H9 (cell line): Measurements from ENCODE around the gene MLLT3. TPM values are rescaled to one million over a fixed set of nuclear protein-coding genes. Genes with fewer than 3 reads are reported as not detected.

ENCODE experiments used
- DNase-seq: peaks from one replicate; pipeline ENCODE4 v3.0.0-alpha.2; 2017
- H2AFZ ChIP-seq: one replicate; pipeline ENCODE4 v1.6.1; 2013; ENCODE audit warnings: mild to moderate bottlenecking, low read length, control low read depth, moderate library complexity
- H2AK5ac ChIP-seq: 2 replicates; pipeline ENCODE4 v1.6.1; 2013; ENCODE audit warnings: low read length, control low read depth, mixed read lengths; ENCODE audit not compliant: insufficient read length
- H2BK120ac ChIP-seq: one replicate; pipeline ENCODE4 v1.6.1; 2013; ENCODE audit warnings: low read depth, mild to moderate bottlenecking, low read length, control low read depth, inconsistent platforms; ENCODE audit not compliant: poor library complexity, severe bottlenecking
- H2BK12ac ChIP-seq: 2 replicates; pipeline ENCODE4 v1.6.1; 2013; ENCODE audit warnings: low read length, control low read depth, mixed read lengths, low read depth; ENCODE audit not compliant: insufficient read length
- H2BK15ac ChIP-seq: 2 replicates; pipeline ENCODE4 v1.6.1; 2013; ENCODE audit warnings: low read depth, low read length, control low read depth
- H2BK20ac ChIP-seq: one replicate; pipeline ENCODE4 v1.6.1; 2013; ENCODE audit warnings: low read depth, mild to moderate bottlenecking, low read length, control low read depth, inconsistent platforms; ENCODE audit not compliant: poor library complexity, severe bottlenecking
- H2BK5ac ChIP-seq: 2 replicates; pipeline ENCODE4 v1.6.1; 2013; ENCODE audit warnings: low read length, control low read depth, mixed read lengths; ENCODE audit not compliant: insufficient read length
- H3K14ac ChIP-seq: 2 replicates; pipeline ENCODE4 v1.6.1; 2013; ENCODE audit warnings: low read length, control low read depth; ENCODE audit not compliant: insufficient read depth
- H3K18ac ChIP-seq: 2 replicates; pipeline ENCODE4 v1.6.1; 2013; ENCODE audit warnings: low read depth, mild to moderate bottlenecking, mixed read lengths, low read length, control low read depth; ENCODE audit not compliant: insufficient read length
- H3K23ac ChIP-seq: 2 replicates; pipeline ENCODE4 v1.6.1; 2013; ENCODE audit warnings: low read length, control low read depth, mixed read lengths, low read depth; ENCODE audit not compliant: insufficient read length
- H3K23me2 ChIP-seq: 2 replicates; pipeline ENCODE4 v1.6.1; 2013; ENCODE audit warnings: low read depth, mild to moderate bottlenecking, mixed read lengths, low read length, control low read depth; ENCODE audit not compliant: insufficient read length, poor library complexity, severe bottlenecking
- H3K27ac ChIP-seq: 2 replicates; pipeline ENCODE4 v1.5.1; 2013; ENCODE audit warnings: low read length, control low read depth, mixed read lengths, low read depth; ENCODE audit not compliant: insufficient read length
- H3K27me3 ChIP-seq: 2 replicates; pipeline ENCODE4 v1.6.1; 2013; ENCODE audit warnings: low read length, control low read depth, inconsistent platforms; ENCODE audit not compliant: insufficient read depth
- H3K4ac ChIP-seq: 2 replicates; pipeline ENCODE4 v1.6.1; 2013; ENCODE audit warnings: low read depth, mild to moderate bottlenecking, control low read depth, inconsistent platforms, low read length, moderate library complexity
- H3K4me1 ChIP-seq: 2 replicates; pipeline ENCODE4 v1.6.1; 2013; ENCODE audit warnings: low read length, control low read depth, inconsistent platforms; ENCODE audit not compliant: insufficient read depth
- H3K4me2 ChIP-seq: 2 replicates; pipeline ENCODE4 v1.6.1; 2013; ENCODE audit warnings: low read length, control low read depth, mixed read lengths; ENCODE audit not compliant: insufficient read length, insufficient read depth
- H3K56ac ChIP-seq: 2 replicates; pipeline ENCODE4 v1.6.1; 2013; ENCODE audit warnings: low read depth, mild to moderate bottlenecking, mixed read lengths, low read length, control low read depth; ENCODE audit not compliant: insufficient read length
- H3K79me1 ChIP-seq: 2 replicates; pipeline ENCODE4 v1.6.1; 2013; ENCODE audit warnings: low read depth, mild to moderate bottlenecking, moderate library complexity, low read length, control low read depth, inconsistent platforms; ENCODE audit not compliant: insufficient read depth, poor library complexity, severe bottlenecking
- H3K79me2 ChIP-seq: 2 replicates; pipeline ENCODE4 v1.6.1; 2013; ENCODE audit warnings: low read length, control low read depth, inconsistent platforms; ENCODE audit not compliant: insufficient read depth
- H3K9ac ChIP-seq: 2 replicates; pipeline ENCODE4 v1.6.1; 2013; ENCODE audit warnings: low read length, control low read depth, mixed read lengths; ENCODE audit not compliant: insufficient read length; ENCODE audit errors: extremely low read depth
- H3K9me3 ChIP-seq: one replicate; pipeline ENCODE4 v1.6.1; 2013; ENCODE audit warnings: low read depth, low read length, inconsistent platforms; ENCODE audit not compliant: control insufficient read depth
- H3T11ph ChIP-seq: one replicate; pipeline ENCODE4 v1.6.1; 2013; ENCODE audit warnings: mild to moderate bottlenecking, low read length, control low read depth, inconsistent platforms
- H4K20me1 ChIP-seq: one replicate; pipeline ENCODE4 v1.6.1; 2013; ENCODE audit not compliant: control insufficient read depth, insufficient read length, insufficient read depth
- H4K5ac ChIP-seq: 2 replicates; pipeline ENCODE4 v1.6.1; 2013; ENCODE audit warnings: low read depth, mild to moderate bottlenecking, mixed read lengths, low read length, control low read depth; ENCODE audit not compliant: insufficient read length
- H4K8ac ChIP-seq: replicated peaks from 2 replicates; pipeline ENCODE4 v1.6.1; 2013; ENCODE audit warnings: low read length, control low read depth, mixed read lengths, low read depth; ENCODE audit not compliant: insufficient read length
- H4K91ac ChIP-seq: 2 replicates; pipeline ENCODE4 v1.6.1; 2013; ENCODE audit warnings: low read depth, mild to moderate bottlenecking, moderate library complexity, mixed read lengths, low read length, control low read depth; ENCODE audit not compliant: insufficient read length
- H3K27ac Mint-ChIP-seq, 3 experiments: 2 replicates in 2 of 3; 3 replicates in 1 of 3; pipeline ENCODE4 v1.8.0; 2020 to 2021; ENCODE audit warnings: mixed read lengths in 3 of 3, mild to moderate bottlenecking in 1 of 3, moderate library complexity in 1 of 3
- H3K27me3 Mint-ChIP-seq: 2 replicates; pipeline ENCODE4 v1.8.0; 2021; ENCODE audit warnings: low read depth, mild to moderate bottlenecking, moderate library complexity, mixed read lengths
- H3K36me3 Mint-ChIP-seq, 3 experiments: 2 replicates in 2 of 3; 3 replicates in 1 of 3; pipeline ENCODE4 v1.8.0; 2020 to 2021; ENCODE audit warnings: low read depth in 3 of 3, mixed read lengths in 3 of 3; ENCODE audit not compliant: insufficient read depth in 1 of 3
- H3K4me1 Mint-ChIP-seq, 2 experiments: 2 replicates each; pipeline ENCODE4 v1.8.0; 2020; ENCODE audit warnings: mixed read lengths in 2 of 2
- H3K4me3 Mint-ChIP-seq, 2 experiments: 2 replicates in 1 of 2; 3 replicates in 1 of 2; pipeline ENCODE4 v1.8.0; 2020 to 2021; ENCODE audit warnings: mild to moderate bottlenecking in 2 of 2, mixed read lengths in 2 of 2, moderate library complexity in 1 of 2
- H3K9me3 Mint-ChIP-seq, 2 experiments: 2 replicates in 1 of 2; 3 replicates in 1 of 2; pipeline ENCODE4 v1.8.0; 2020; ENCODE audit warnings: mild to moderate bottlenecking in 2 of 2, mixed read lengths in 2 of 2, moderate library complexity in 1 of 2
- WGBS: extraction: QIAGEN DNeasy Blood & Tissue Kit; methylation state at CpG from one replicate; pipeline ENCODE4 v1.1.7; 2013; ENCODE audit warnings: missing lambda C conversion rate, low lambda C conversion rate, mixed read lengths; ENCODE audit not compliant: insufficient read length; ENCODE audit errors: extremely low coverage; 5-methylcytosine and 5-hydroxymethylcytosine counted together
- total RNA-seq: library from RNA; stranded (reverse); gene quantifications from 2 replicates; pipeline ENCODE4 v1.2.1, GENCODE V29; 2021
- TF ChIP-seq, protein P1 (sequence below): fragments of 200-600 bp; sonication (generic); conservative IDR thresholded peaks from 3 replicates; pipeline ENCODE4 v1.8.0; 2021; ENCODE audit warnings: antibody characterized with exemption, mild to moderate bottlenecking

MLLT3 gene
- total RNA-seq, 1 experiment from 2014 or later, result 3.9 TPM

DNA sequence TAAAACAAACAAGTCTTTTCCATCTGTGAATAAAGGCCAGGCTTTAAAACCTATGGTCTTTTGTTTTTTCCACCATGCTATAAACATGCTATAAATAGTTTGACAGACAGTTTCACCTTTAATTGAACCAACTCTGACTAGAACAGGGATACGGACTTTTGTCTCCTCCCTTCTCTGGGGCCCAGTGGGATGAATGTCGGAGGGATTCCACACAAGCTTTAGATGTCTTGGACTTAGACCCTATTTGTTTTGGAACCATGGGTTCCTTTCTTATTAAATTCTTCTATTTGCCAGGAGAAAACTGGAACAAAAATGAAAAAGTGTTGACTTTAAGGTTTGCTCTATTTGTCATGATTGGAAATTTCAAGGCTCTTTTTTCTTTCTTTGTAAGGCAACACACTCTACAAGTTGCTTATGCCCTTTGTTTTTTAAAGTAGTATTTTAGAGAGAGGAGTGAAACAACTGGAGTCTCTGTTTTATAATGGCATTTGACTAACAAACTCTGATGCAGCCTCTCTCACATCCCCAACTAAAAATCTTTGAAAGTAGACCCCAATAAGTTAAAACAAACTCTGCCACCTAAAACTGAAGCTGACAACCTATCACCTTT lies 145.3 kb downstream of the MLLT3 start:
- H4K5ac ChIP-seq, result no peak overlapping the region
- no peak overlapping the region for H2BK120ac ChIP-seq
- no peak overlapping the region for H3K9ac ChIP-seq
- no peak overlapping the region for H3K27ac ChIP-seq
- H3K23ac ChIP-seq, result no peak overlapping the region
- peak overlapping the region in 1 of 3 experiments; percentile 67; a peak in 1 of 7 replicates for H3K27ac Mint-ChIP-seq
- H2BK12ac ChIP-seq, result no peak overlapping the region
- no peak overlapping the region for H2BK15ac ChIP-seq
- H3K4ac ChIP-seq, result no peak overlapping the region
- no peaks in the 10 kb centered on the region for H3K79me1 ChIP-seq
- H3K4me3 Mint-ChIP-seq, result no peak overlapping the region
- no peak overlapping the region for H3K56ac ChIP-seq
- no peak overlapping the region for H3K14ac ChIP-seq
- no peak overlapping the region for H2BK5ac ChIP-seq
- TF ChIP-seq, protein P1, sequence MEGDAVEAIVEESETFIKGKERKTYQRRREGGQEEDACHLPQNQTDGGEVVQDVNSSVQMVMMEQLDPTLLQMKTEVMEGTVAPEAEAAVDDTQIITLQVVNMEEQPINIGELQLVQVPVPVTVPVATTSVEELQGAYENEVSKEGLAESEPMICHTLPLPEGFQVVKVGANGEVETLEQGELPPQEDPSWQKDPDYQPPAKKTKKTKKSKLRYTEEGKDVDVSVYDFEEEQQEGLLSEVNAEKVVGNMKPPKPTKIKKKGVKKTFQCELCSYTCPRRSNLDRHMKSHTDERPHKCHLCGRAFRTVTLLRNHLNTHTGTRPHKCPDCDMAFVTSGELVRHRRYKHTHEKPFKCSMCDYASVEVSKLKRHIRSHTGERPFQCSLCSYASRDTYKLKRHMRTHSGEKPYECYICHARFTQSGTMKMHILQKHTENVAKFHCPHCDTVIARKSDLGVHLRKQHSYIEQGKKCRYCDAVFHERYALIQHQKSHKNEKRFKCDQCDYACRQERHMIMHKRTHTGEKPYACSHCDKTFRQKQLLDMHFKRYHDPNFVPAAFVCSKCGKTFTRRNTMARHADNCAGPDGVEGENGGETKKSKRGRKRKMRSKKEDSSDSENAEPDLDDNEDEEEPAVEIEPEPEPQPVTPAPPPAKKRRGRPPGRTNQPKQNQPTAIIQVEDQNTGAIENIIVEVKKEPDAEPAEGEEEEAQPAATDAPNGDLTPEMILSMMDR, result no peak
- no peaks in the 10 kb centered on the region; the same call in 1 of the 2 replicates for H3K27me3 ChIP-seq
- H4K20me1 ChIP-seq, result no peaks in the 10 kb centered on the region
- no peak overlapping the region for H4K8ac ChIP-seq
- H3K36me3 Mint-ChIP-seq, result no peaks in the 10 kb centered on the region; a peak in 1 of 7 replicates
- no peaks in the 10 kb centered on the region for H3K79me2 ChIP-seq
- no peak overlapping the region for H3K18ac ChIP-seq
- H3K9me3 Mint-ChIP-seq, result no peaks in the 10 kb centered on the region
- no peak overlapping the region for H4K91ac ChIP-seq
- H3K27me3 Mint-ChIP-seq, result no peaks in the 10 kb centered on the region
- H3K23me2 ChIP-seq, result no peaks in the 10 kb centered on the region
- no peaks in the 10 kb centered on the region; the same call in 1 of the 2 replicates for H3K4me1 ChIP-seq
- no peak overlapping the region for H3K4me2 ChIP-seq
- no CpG with 5 or more reads among the region's 2 CpGs for WGBS
- no peak for DNase-seq
- no peak overlapping the region for H2AK5ac ChIP-seq
- no peaks in the 10 kb centered on the region for H3K9me3 ChIP-seq
- no peak overlapping the region for H3T11ph ChIP-seq
- H2AFZ ChIP-seq, result no peak overlapping the region
- H2BK20ac ChIP-seq, result no peak overlapping the region
- H3K4me1 Mint-ChIP-seq, result peaks cover 31 to 33% of the 10 kb centered on the region in 2 experiments
